ENCODE measurements around the gene CPO.

DNA sequence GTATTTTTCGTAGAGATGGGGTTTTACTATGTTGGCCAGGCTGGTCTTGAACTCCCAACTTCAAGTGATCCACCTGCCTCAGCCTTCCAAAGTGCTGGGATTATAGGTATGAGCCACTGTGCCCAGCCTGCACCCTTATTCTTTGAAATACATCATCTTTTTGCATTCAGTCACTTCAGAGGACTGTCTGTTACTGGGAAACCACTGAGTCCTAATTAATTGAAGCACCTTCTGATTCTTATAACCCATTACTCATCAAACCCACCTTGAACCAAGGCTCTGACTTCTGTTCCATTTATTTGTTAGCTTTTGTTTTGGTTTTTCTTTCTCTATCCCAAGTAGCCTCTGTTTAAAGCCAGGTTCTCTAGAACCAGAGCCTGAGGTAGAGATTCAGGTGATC is 49.6 kb downstream of the CPO start:
- no peak for TF ChIP-seq CTCF (IDR thresholded peaks at IDR 0.05)
- no peak for TF ChIP-seq POLR2A (IDR thresholded peaks at IDR 0.05)

All from vagina (tissue), 2 donors.